GM23338 (cell line): Measurements from ENCODE around the gene GMEB2. TPM values are rescaled to one million over a fixed set of nuclear protein-coding genes. Genes with fewer than 3 reads are reported as not detected.

ENCODE experiments used
- ATAC-seq: fragments of 200-7000 bp; cut with Tn5 transposase; 3 replicates; pipeline ENCODE4 v1.9.1; 2020
- DNase-seq: peaks from one replicate; pipeline ENCODE4 v3.0.0-alpha.2; 2015; ENCODE audit warnings: low spot score
- H2AFZ ChIP-seq: fragments of 200-600 bp; sonication (generic); 2 replicates; pipeline ENCODE4 v1.8.0; 2016; ENCODE audit warnings: antibody characterized with exemption, mild to moderate bottlenecking, moderate library complexity
- H3F3A ChIP-seq: fragments of 200-600 bp; sonication (generic); replicated peaks from 2 replicates; pipeline ENCODE4 v1.8.0; 2017; ENCODE audit warnings: antibody characterized with exemption, mixed run types, low read depth
- H3K27ac ChIP-seq: fragments of 200-600 bp; sonication (generic); 2 replicates; pipeline ENCODE4 v1.6.1; 2016; ENCODE audit warnings: low read depth
- H3K27me3 ChIP-seq: fragments of 200-600 bp; sonication (generic); 2 replicates; pipeline ENCODE4 v1.8.0; 2016; ENCODE audit warnings: mild to moderate bottlenecking, mixed run types, moderate library complexity; ENCODE audit not compliant: insufficient read depth
- H3K36me3 ChIP-seq: fragments of 200-600 bp; sonication (generic); 2 replicates; pipeline ENCODE4 v1.8.0; 2016; ENCODE audit warnings: mild to moderate bottlenecking; ENCODE audit not compliant: insufficient read depth
- H3K4me1 ChIP-seq: fragments of 200-600 bp; sonication (generic); 2 replicates; pipeline ENCODE4 v1.8.0; 2016; ENCODE audit warnings: mild to moderate bottlenecking, moderate library complexity; ENCODE audit not compliant: insufficient read depth
- H3K4me2 ChIP-seq: fragments of 200-600 bp; sonication (generic); 2 replicates; pipeline ENCODE4 v1.7.1; 2017; ENCODE audit warnings: mixed run types
- H3K4me3 ChIP-seq: fragments of 200-600 bp; sonication (generic); 2 replicates; pipeline ENCODE4 v1.6.1; 2016; ENCODE audit warnings: mixed run types
- H3K79me2 ChIP-seq: fragments of 200-600 bp; sonication (generic); replicated peaks from 2 replicates; pipeline ENCODE4 v1.8.0; 2017; ENCODE audit warnings: mild to moderate bottlenecking; ENCODE audit not compliant: insufficient read depth
- H3K9me2 ChIP-seq: fragments of 200-600 bp; sonication (generic); 2 replicates; pipeline ENCODE4 v1.8.0; 2017; ENCODE audit not compliant: insufficient read depth
- H4K20me1 ChIP-seq: fragments of 200-600 bp; sonication (generic); replicated peaks from 2 replicates; pipeline ENCODE4 v1.8.0; 2017; ENCODE audit warnings: mild to moderate bottlenecking; ENCODE audit not compliant: insufficient read depth
- H3K27ac Mint-ChIP-seq: 2 replicates; pipeline ENCODE4 v1.8.0; 2020; ENCODE audit warnings: inconsistent platforms, mild to moderate bottlenecking, moderate library complexity, mixed read lengths
- H3K27me3 Mint-ChIP-seq: 3 replicates; pipeline ENCODE4 v1.8.0; 2022; ENCODE audit warnings: low read depth, mild to moderate bottlenecking, moderate library complexity, mixed read lengths, inconsistent platforms; ENCODE audit not compliant: insufficient read depth, poor library complexity
- H3K36me3 Mint-ChIP-seq: 3 replicates; pipeline ENCODE4 v1.8.0; 2021; ENCODE audit warnings: low read depth, mild to moderate bottlenecking, inconsistent platforms, moderate library complexity, mixed read lengths
- H3K4me1 Mint-ChIP-seq: 3 replicates; pipeline ENCODE4 v1.8.0; 2020; ENCODE audit warnings: mild to moderate bottlenecking, inconsistent platforms, mixed read lengths
- H3K4me3 Mint-ChIP-seq: 3 replicates; pipeline ENCODE4 v1.8.0; 2021; ENCODE audit warnings: moderate library complexity, mild to moderate bottlenecking, inconsistent platforms, mixed read lengths
- H3K9me3 Mint-ChIP-seq: 3 replicates; pipeline ENCODE4 v1.8.0; 2020; ENCODE audit warnings: moderate library complexity, mild to moderate bottlenecking, inconsistent platforms, mixed read lengths
- CREB1 ChIP-seq: fragments of 250-450 bp; sonication (Bioruptor Pico); IDR thresholded peaks from 2 replicates; pipeline ENCODE4 v1.5.0; 2020; ENCODE audit warnings: low read depth, mild to moderate bottlenecking, moderate library complexity
- ETS1 ChIP-seq: IDR thresholded peaks from 2 replicates; pipeline ENCODE4 v1.6.1; 2016; ENCODE audit warnings: antibody characterized with exemption
- EZH2 ChIP-seq: fragments of 200-600 bp; sonication (generic); IDR thresholded peaks from one replicate; pipeline ENCODE4 v1.8.0; 2017; ENCODE audit warnings: antibody characterized with exemption, mild to moderate bottlenecking, low read depth; ENCODE audit not compliant: unreplicated experiment
- EZH2phosphoT487 ChIP-seq: fragments of 200-600 bp; sonication (generic); IDR thresholded peaks from one replicate; pipeline ENCODE4 v1.8.1; 2018; ENCODE audit warnings: antibody characterized with exemption; ENCODE audit not compliant: unreplicated experiment
- JUNB ChIP-seq: IDR thresholded peaks from one replicate; pipeline ENCODE4 v1.6.1; 2016; ENCODE audit warnings: antibody characterized with exemption; ENCODE audit not compliant: unreplicated experiment
- NANOG ChIP-seq: IDR thresholded peaks from 2 replicates; pipeline ENCODE4 v1.6.1; 2016; ENCODE audit warnings: antibody characterized with exemption, borderline replicate concordance
- POLR2AphosphoS5 ChIP-seq: IDR thresholded peaks from 2 replicates; pipeline ENCODE4 v1.6.1; 2016; ENCODE audit warnings: antibody characterized with exemption, low read depth
- REST ChIP-seq: IDR thresholded peaks from one replicate; pipeline ENCODE4 v1.6.1; 2018; ENCODE audit warnings: antibody characterized with exemption; ENCODE audit not compliant: unreplicated experiment
- STAT1 ChIP-seq: IDR thresholded peaks from one replicate; pipeline ENCODE4 v1.6.1; 2016; ENCODE audit warnings: antibody characterized with exemption; ENCODE audit not compliant: unreplicated experiment
- ZNF114 ChIP-seq: fragments of 250-450 bp; sonication (Bioruptor Pico); IDR thresholded peaks from 2 replicates; pipeline ENCODE4 v1.5.0; 2020; ENCODE audit warnings: mild to moderate bottlenecking, moderate library complexity
- polyA plus RNA-seq: library from polyadenylated mRNA; unstranded; fragments of >200 nt; fragmentation: Nextera tagmentation; extraction: Ambion mirVana; gene quantifications from 2 replicates; pipeline ENCODE4 v1.2.1, GENCODE V29; 2016
- total RNA-seq: library from RNA; depleted of rRNA; stranded (reverse); fragments of >200 nt; shearing (Covaris generic); gene quantifications from 2 replicates; pipeline ENCODE4 v1.2.3, GENCODE V29; 2014
- TF ChIP-seq, protein P1 (sequence below), 2 experiments: fragments of 200-600 bp in 1 of 2; sonication (generic) in 1 of 2; conservative IDR thresholded peaks; 2 replicates each; pipeline versions ENCODE4 v1.5.1 to v1.6.1; 2016 to 2017; ENCODE audit warnings: antibody characterized with exemption in 2 of 2, low read depth in 2 of 2, mild to moderate bottlenecking in 2 of 2, moderate library complexity in 1 of 2
- TF ChIP-seq, protein P2 (sequence below): fragments of 250-450 bp; sonication (Bioruptor Pico); IDR thresholded peaks from 2 replicates; pipeline ENCODE4 v1.5.0; 2020; ENCODE audit warnings: mild to moderate bottlenecking, moderate library complexity

GMEB2 gene
- total and polyA plus RNA-seq, 2 experiments from 2014 or later: 4.4 to 20.6 TPM

GRCh38 chr20:63567386-63568169 lies 59.3 kb downstream of the GMEB2 start:
- H3K27ac Mint-ChIP-seq: no peak overlapping the region
- no peaks in the 10 kb centered on the region for H3K36me3 ChIP-seq
- DNase-seq: no peak
- no peak for ATAC-seq
- H3K4me3 Mint-ChIP-seq: no peak overlapping the region
- H3F3A ChIP-seq: no peaks in the 10 kb centered on the region
- no peaks in the 10 kb centered on the region for H3K79me2 ChIP-seq
- H3K4me2 ChIP-seq: no peak overlapping the region
- TF ChIP-seq NANOG (no peak), STAT1 (no peak), CREB1 (CRISPR knock-in tag) (no peak), REST (no peak), POLR2AphosphoS5 (no peak), EZH2phosphoT487 (no peak), ZNF114 (no peak), ETS1 (no peak), JUNB (no peak), EZH2 (no peak)
- TF ChIP-seq, protein P1, sequence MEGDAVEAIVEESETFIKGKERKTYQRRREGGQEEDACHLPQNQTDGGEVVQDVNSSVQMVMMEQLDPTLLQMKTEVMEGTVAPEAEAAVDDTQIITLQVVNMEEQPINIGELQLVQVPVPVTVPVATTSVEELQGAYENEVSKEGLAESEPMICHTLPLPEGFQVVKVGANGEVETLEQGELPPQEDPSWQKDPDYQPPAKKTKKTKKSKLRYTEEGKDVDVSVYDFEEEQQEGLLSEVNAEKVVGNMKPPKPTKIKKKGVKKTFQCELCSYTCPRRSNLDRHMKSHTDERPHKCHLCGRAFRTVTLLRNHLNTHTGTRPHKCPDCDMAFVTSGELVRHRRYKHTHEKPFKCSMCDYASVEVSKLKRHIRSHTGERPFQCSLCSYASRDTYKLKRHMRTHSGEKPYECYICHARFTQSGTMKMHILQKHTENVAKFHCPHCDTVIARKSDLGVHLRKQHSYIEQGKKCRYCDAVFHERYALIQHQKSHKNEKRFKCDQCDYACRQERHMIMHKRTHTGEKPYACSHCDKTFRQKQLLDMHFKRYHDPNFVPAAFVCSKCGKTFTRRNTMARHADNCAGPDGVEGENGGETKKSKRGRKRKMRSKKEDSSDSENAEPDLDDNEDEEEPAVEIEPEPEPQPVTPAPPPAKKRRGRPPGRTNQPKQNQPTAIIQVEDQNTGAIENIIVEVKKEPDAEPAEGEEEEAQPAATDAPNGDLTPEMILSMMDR (conservative IDR thresholded peaks at IDR 0.05; ENCODE audit: low read depth in 2 of 2): no peak
- TF ChIP-seq, protein P2, sequence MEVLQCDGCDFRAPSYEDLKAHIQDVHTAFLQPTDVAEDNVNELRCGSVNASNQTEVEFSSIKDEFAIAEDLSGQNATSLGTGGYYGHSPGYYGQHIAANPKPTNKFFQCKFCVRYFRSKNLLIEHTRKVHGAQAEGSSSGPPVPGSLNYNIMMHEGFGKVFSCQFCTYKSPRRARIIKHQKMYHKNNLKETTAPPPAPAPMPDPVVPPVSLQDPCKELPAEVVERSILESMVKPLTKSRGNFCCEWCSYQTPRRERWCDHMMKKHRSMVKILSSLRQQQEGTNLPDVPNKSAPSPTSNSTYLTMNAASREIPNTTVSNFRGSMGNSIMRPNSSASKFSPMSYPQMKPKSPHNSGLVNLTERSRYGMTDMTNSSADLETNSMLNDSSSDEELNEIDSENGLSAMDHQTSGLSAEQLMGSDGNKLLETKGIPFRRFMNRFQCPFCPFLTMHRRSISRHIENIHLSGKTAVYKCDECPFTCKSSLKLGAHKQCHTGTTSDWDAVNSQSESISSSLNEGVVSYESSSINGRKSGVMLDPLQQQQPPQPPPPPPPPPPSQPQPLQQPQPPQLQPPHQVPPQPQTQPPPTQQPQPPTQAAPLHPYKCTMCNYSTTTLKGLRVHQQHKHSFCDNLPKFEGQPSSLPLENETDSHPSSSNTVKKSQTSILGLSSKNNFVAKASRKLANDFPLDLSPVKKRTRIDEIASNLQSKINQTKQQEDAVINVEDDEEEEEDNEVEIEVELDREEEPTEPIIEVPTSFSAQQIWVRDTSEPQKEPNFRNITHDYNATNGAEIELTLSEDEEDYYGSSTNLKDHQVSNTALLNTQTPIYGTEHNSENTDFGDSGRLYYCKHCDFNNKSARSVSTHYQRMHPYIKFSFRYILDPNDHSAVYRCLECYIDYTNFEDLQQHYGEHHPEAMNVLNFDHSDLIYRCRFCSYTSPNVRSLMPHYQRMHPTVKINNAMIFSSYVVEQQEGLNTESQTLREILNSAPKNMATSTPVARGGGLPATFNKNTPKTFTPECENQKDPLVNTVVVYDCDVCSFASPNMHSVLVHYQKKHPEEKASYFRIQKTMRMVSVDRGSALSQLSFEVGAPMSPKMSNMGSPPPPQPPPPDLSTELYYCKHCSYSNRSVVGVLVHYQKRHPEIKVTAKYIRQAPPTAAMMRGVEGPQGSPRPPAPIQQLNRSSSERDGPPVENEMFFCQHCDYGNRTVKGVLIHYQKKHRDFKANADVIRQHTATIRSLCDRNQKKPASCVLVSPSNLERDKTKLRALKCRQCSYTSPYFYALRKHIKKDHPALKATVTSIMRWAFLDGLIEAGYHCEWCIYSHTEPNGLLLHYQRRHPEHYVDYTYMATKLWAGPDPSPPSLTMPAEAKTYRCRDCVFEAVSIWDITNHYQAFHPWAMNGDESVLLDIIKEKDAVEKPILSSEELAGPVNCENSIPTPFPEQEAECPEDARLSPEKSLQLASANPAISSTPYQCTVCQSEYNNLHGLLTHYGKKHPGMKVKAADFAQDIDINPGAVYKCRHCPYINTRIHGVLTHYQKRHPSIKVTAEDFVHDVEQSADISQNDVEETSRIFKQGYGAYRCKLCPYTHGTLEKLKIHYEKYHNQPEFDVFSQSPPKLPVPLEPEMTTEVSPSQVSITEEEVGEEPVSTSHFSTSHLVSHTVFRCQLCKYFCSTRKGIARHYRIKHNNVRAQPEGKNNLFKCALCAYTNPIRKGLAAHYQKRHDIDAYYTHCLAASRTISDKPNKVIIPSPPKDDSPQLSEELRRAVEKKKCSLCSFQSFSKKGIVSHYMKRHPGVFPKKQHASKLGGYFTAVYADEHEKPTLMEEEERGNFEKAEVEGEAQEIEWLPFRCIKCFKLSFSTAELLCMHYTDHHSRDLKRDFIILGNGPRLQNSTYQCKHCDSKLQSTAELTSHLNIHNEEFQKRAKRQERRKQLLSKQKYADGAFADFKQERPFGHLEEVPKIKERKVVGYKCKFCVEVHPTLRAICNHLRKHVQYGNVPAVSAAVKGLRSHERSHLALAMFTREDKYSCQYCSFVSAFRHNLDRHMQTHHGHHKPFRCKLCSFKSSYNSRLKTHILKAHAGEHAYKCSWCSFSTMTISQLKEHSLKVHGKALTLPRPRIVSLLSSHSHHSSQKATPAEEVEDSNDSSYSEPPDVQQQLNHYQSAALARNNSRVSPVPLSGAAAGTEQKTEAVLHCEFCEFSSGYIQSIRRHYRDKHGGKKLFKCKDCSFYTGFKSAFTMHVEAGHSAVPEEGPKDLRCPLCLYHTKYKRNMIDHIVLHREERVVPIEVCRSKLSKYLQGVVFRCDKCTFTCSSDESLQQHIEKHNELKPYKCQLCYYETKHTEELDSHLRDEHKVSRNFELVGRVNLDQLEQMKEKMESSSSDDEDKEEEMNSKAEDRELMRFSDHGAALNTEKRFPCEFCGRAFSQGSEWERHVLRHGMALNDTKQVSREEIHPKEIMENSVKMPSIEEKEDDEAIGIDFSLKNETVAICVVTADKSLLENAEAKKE: no peak
- H3K27me3 Mint-ChIP-seq: no peaks in the 10 kb centered on the region
- H3K9me3 Mint-ChIP-seq: no peaks in the 10 kb centered on the region
- no peak overlapping the region for H3K4me3 ChIP-seq
- H2AFZ ChIP-seq: no peak overlapping the region
- no peak overlapping the region for H3K27ac ChIP-seq
- no peaks in the 10 kb centered on the region for H3K4me1 ChIP-seq
- H3K4me1 Mint-ChIP-seq: no peaks in the 10 kb centered on the region
- no peaks in the 10 kb centered on the region for H3K9me2 ChIP-seq
- H3K27me3 ChIP-seq: no peaks in the 10 kb centered on the region
- no peaks in the 10 kb centered on the region for H4K20me1 ChIP-seq
- no peaks in the 10 kb centered on the region for H3K36me3 Mint-ChIP-seq
